Mesothelial cell of epicardium (in vitro differentiated cells): Measurements from ENCODE around the gene AGBL4. TPM values are rescaled to one million over a fixed set of nuclear protein-coding genes. Genes with fewer than 3 reads are reported as not detected.
"Not testable (repeated sequence)": the region's sequence is repeated elsewhere in the genome, so short reads cannot be mapped to it uniquely, and the experiment has no call there.

ENCODE experiments used
- DNase-seq, 2 experiments: peaks; one replicate each; pipeline ENCODE4 v3.0.0; 2021; ENCODE audit warnings: low spot score in 2 of 2; ENCODE audit not compliant: unreplicated experiment in 2 of 2
- H3K27ac Mint-ChIP-seq: 2 replicates; pipeline ENCODE4 v1.8.0; 2021; ENCODE audit warnings: mixed read lengths
- H3K27me3 Mint-ChIP-seq: 2 replicates; pipeline ENCODE4 v1.8.0; 2021; ENCODE audit warnings: low read depth, mixed read lengths
- H3K36me3 Mint-ChIP-seq: 2 replicates; pipeline ENCODE4 v1.8.0; 2021; ENCODE audit warnings: mixed read lengths
- H3K4me1 Mint-ChIP-seq: 2 replicates; pipeline ENCODE4 v1.8.0; 2021; ENCODE audit warnings: mixed read lengths
- H3K4me3 Mint-ChIP-seq: 2 replicates; pipeline ENCODE4 v1.8.0; 2021; ENCODE audit warnings: mild to moderate bottlenecking, moderate library complexity, mixed read lengths
- H3K9me3 Mint-ChIP-seq: 2 replicates; pipeline ENCODE4 v1.8.0; 2021; ENCODE audit warnings: mixed read lengths
- total RNA-seq: library from RNA; stranded (reverse); gene quantifications from 3 replicates; pipeline ENCODE4 v1.2.1, GENCODE V29; 2021
- TF ChIP-seq, protein P1 (sequence below): fragments of 200-600 bp; sonication (generic); IDR thresholded peaks from one replicate; pipeline ENCODE4 v1.5.0; 2021; ENCODE audit warnings: antibody characterized with exemption; ENCODE audit not compliant: unreplicated experiment

AGBL4 gene
- total RNA-seq, 1 donor from 2014 or later, result 0.42 TPM

- Mint-ChIP-seq H3K9me3 (peaks cover 77% of the 10 kb centered on the region), H3K27me3 (no peaks in the 10 kb centered on the region), H3K4me1 (no peaks in the 10 kb centered on the region), H3K36me3 (no peaks in the 10 kb centered on the region), H3K4me3 (no peak overlapping the region), H3K27ac (no peak overlapping the region)
- TF ChIP-seq, protein P1, sequence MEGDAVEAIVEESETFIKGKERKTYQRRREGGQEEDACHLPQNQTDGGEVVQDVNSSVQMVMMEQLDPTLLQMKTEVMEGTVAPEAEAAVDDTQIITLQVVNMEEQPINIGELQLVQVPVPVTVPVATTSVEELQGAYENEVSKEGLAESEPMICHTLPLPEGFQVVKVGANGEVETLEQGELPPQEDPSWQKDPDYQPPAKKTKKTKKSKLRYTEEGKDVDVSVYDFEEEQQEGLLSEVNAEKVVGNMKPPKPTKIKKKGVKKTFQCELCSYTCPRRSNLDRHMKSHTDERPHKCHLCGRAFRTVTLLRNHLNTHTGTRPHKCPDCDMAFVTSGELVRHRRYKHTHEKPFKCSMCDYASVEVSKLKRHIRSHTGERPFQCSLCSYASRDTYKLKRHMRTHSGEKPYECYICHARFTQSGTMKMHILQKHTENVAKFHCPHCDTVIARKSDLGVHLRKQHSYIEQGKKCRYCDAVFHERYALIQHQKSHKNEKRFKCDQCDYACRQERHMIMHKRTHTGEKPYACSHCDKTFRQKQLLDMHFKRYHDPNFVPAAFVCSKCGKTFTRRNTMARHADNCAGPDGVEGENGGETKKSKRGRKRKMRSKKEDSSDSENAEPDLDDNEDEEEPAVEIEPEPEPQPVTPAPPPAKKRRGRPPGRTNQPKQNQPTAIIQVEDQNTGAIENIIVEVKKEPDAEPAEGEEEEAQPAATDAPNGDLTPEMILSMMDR, result no peak
- no peak for DNase-seq
Observed at GRCh38 chr1:49817681-49818080, 206.1 kb downstream of the AGBL4 start.

DNA sequence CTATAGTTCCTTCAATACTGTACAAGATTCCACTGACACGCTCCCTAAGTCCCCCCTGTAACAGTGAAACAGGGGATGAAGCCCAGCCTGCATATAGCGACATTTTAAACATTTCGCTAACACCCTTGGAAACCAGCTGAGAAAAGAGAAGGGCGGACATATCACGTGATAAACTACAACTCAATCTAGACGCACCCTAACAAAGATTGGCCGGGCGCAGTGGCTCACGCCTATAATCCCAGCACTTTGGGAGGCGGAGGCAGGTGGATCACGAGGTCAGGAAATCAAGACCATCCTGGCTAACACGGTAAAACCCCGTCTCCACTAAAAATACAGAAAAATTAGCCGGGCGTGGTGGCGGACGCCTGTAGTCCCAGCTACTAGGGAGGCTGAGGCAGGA, 236.7 kb downstream of the AGBL4 start:
- H3K36me3 Mint-ChIP-seq, DNase-seq, H3K27ac Mint-ChIP-seq, H3K4me1 Mint-ChIP-seq, H3K4me3 Mint-ChIP-seq, H3K27me3 Mint-ChIP-seq: not testable (repeated sequence)
- H3K9me3 Mint-ChIP-seq, result peaks cover 70% of the 10 kb centered on the region

DNA sequence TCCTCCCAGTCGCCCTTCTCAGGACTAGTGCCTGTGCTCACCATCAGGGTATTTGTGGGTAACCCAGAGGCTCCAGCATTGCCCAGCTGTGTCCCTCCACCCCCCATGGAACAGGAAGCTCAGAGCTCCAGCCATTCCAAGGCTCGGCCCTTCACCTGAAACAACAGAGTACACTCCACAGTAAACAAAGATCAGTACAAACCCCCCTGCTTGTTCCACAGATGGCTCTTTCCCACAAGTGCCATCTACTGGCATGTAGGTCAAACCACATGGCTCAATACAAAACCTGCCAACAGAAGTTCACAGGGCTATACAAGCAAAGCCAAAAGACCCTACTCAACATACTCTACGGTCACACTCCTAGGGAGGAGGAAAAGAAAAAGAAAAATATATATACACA, 258.7 kb downstream of the AGBL4 start:
- Mint-ChIP-seq H3K9me3 (peaks cover 84% of the 10 kb centered on the region), H3K36me3 (no peaks in the 10 kb centered on the region), H3K27ac (no peak overlapping the region), H3K4me3 (no peak overlapping the region), H3K4me1 (no peaks in the 10 kb centered on the region), H3K27me3 (no peaks in the 10 kb centered on the region)
- DNase-seq, result no peak
- TF ChIP-seq, protein P1, result no peak

DNA sequence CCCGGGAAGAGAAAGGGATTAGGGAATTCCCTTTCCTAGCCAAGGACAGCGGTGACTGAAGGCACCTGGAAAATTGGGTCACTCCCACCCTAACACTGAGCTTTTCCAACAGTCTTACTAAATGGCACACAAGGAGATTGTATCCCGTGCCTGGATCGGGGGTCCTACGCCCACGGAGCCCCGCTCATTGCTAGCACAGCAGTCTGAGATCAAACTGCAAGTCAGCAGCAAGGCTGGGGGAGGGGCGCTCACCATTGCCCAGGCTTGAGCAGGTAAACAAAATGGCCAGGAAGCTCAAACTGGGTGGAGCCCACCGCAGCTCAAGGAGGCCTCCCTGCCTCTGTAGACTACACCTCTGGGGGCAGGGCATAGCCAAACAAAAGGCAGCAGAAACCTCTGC, 285.6 kb downstream of the AGBL4 start:
- not testable (repeated sequence) for DNase-seq, H3K36me3 Mint-ChIP-seq, H3K27ac Mint-ChIP-seq, H3K4me1 Mint-ChIP-seq, H3K27me3 Mint-ChIP-seq, H3K4me3 Mint-ChIP-seq
- peaks cover 68% of the 10 kb centered on the region for H3K9me3 Mint-ChIP-seq

DNA sequence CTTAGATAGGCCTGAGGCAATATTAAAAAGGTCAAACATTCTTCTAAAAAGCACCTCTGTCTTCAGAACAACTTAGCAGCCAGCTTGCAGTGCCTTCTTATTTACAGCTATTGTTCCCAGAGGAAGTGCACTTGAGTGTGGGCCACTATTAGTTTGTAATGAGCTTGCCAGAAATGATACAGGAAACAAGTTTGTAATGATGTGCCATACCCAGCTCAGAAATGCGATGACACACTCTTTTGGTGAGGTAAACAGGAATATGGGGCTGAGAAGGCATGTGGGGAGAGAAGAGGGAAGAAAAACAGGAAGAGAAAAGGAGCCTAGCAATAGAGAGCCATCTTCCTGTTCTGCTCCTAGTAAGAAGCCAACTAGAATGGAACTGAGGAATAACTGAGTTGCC, 295.4 kb downstream of the AGBL4 start:
- peaks cover 82% of the 10 kb centered on the region for H3K9me3 Mint-ChIP-seq
- DNase-seq, result no peak
- H3K36me3 Mint-ChIP-seq, result no peaks in the 10 kb centered on the region
- H3K4me3 Mint-ChIP-seq, result no peak overlapping the region
- no peaks in the 10 kb centered on the region for H3K27me3 Mint-ChIP-seq
- TF ChIP-seq, protein P1, result no peak
- no peaks in the 10 kb centered on the region for H3K4me1 Mint-ChIP-seq
- no peak overlapping the region for H3K27ac Mint-ChIP-seq

GRCh38 chr1:49723662-49724061, 300.1 kb downstream of the AGBL4 start:
- Mint-ChIP-seq H3K27ac (no peak overlapping the region), H3K27me3 (no peaks in the 10 kb centered on the region), H3K4me3 (no peak overlapping the region), H3K36me3 (no peaks in the 10 kb centered on the region), H3K9me3 (peaks cover 87% of the 10 kb centered on the region), H3K4me1 (no peaks in the 10 kb centered on the region)
- DNase-seq, result no peak
- TF ChIP-seq, protein P1, result no peak

DNA sequence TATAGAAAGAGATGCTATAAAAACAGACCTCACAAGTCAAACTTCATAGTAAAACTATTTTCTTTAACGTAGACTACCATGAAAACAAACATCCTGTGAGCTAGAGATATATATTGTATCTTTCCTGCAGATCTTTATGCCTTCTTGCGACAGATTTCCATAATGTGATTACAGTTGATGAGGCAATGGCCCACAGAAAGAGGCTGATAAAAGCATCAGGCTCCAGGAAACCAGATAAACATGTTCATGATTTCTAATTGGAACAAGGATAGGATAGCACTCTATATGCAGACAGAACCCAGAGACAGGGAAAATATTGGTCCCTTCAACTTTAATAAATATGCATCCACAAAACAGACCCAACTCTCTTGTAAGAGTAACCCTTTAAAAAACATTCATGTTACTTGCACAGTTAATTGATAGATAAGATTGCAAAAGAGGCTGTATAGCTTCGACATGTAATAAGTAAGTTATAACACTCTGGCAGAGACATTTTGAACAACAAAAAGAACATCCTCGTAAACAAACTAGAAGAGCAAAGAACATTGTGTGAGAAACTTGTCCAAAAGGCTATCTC, 329.4 kb downstream of the AGBL4 start:
- Mint-ChIP-seq H3K4me1 (no peaks in the 10 kb centered on the region), H3K9me3 (peaks cover 58% of the 10 kb centered on the region)

More for the DNA sequence above, 329.4 kb downstream of the AGBL4 start:
- H3K27ac Mint-ChIP-seq, result no peak overlapping the region
- no peak overlapping the region for H3K4me3 Mint-ChIP-seq
- no peaks in the 10 kb centered on the region for H3K27me3 Mint-ChIP-seq
- H3K36me3 Mint-ChIP-seq, result no peaks in the 10 kb centered on the region
- TF ChIP-seq, protein P1, result no peak
- no peak for DNase-seq
